TTC549 (cell line): ENCODE measurements around the gene ZNF221.
"Not testable (repeated sequence)": the region's sequence is repeated elsewhere in the genome, so short reads cannot be mapped to it uniquely, and the experiment has no call there.

Experiments
- FAIRE-seq: peaks from 2 replicates; lab custom pipeline; 2012; peaks lifted over from hg19 to GRCh38; lab: Jason Lieb, UNC

ZNF221 gene

GRCh38 chr19:43950834-43951645 is at the start of gene ZNF221:
Gene ZNF221, plus strand, starts transcription at chr19:43951228. Its CDS starts 11,499 bp downstream, at chr19:43962727.
- peak; percentile 95 for FAIRE-seq

GRCh38 chr19:43901395-43902390 is 49.3 kb upstream of the ZNF221 start:
- FAIRE-seq: peak; percentile 45

GRCh38 chr19:43902399-43902798 is 48.6 kb upstream of the ZNF221 start:
- no peak for FAIRE-seq

- FAIRE-seq: no peak
Observed at GRCh38 chr19:43905897-43906296, 45.1 kb upstream of the ZNF221 start.

- FAIRE-seq: no peak
Observed at GRCh38 chr19:43906774-43907173, 44.3 kb upstream of the ZNF221 start.

GRCh38 chr19:43908659-43909058 is 42.4 kb upstream of the ZNF221 start:
- no peak for FAIRE-seq

- no peak for FAIRE-seq
Observed at GRCh38 chr19:43910884-43911283, 40.1 kb upstream of the ZNF221 start.

- FAIRE-seq: no peak
Observed at GRCh38 chr19:43913383-43913782, 37.6 kb upstream of the ZNF221 start.

GRCh38 chr19:43914051-43914450 is 37.0 kb upstream of the ZNF221 start:
- no peak for FAIRE-seq

GRCh38 chr19:43923875-43924274 is 27.2 kb upstream of the ZNF221 start:
- no peak for FAIRE-seq

- no peak for FAIRE-seq
Observed at GRCh38 chr19:43928820-43929219, 22.2 kb upstream of the ZNF221 start.

GRCh38 chr19:43934055-43934984 is 16.7 kb upstream of the ZNF221 start:
- FAIRE-seq: no peak

GRCh38 chr19:43934985-43935708 is 15.9 kb upstream of the ZNF221 start, which contains the start of gene ZNF45:
Gene ZNF45, minus strand, starts transcription at chr19:43935282. Its CDS starts 13,097 bp downstream, at chr19:43922185.
- FAIRE-seq: peak; percentile 31

GRCh38 chr19:43936188-43936587 is 14.8 kb upstream of the ZNF221 start:
- FAIRE-seq: no peak

- FAIRE-seq: no peak
Observed at GRCh38 chr19:43939557-43940260, 11.3 kb upstream of the ZNF221 start.

GRCh38 chr19:43940719-43941118 is 10.3 kb upstream of the ZNF221 start:
- no peak for FAIRE-seq

GRCh38 chr19:43941209-43941608 is 9.8 kb upstream of the ZNF221 start:
- no peak for FAIRE-seq

- FAIRE-seq: not testable (repeated sequence)
Observed at GRCh38 chr19:43947412-43947811, 3.6 kb upstream of the ZNF221 start.

- FAIRE-seq: not testable (repeated sequence)
Observed at GRCh38 chr19:43949803-43950202, 1.2 kb upstream of the ZNF221 start.

GRCh38 chr19:43956827-43957226 is 5.8 kb downstream of the ZNF221 start:
- no peak for FAIRE-seq
